NCI-H748 (cell line): ENCODE measurements around the gene SLC4A5.

ENCODE experiments used
- DNase-seq: peaks from one replicate; lab custom pipeline; 2025; ENCODE audit not compliant: unreplicated experiment; lab: John Stamatoyannopoulos, UW

SLC4A5 gene

DNA sequence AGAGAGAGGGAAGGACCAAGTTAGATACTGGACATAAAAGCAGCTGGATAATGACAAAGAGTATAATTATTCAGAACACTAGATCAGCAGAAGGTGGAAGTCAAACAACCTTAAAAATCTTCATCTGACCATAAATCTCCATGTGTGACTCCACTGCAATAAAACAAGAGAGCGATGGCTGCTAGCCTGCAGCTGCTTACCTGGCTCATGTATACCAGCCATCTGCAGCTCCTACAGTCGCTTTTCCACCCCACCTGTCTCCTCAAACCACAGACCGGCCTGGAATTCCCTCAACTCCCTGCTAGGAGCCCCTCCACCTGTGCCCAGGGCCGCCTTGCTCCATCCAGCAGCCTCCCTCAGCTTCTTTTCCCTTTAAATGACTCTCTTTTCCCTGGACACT is 64.5 kb downstream of the SLC4A5 start:
- DNase-seq = no peak

DNA sequence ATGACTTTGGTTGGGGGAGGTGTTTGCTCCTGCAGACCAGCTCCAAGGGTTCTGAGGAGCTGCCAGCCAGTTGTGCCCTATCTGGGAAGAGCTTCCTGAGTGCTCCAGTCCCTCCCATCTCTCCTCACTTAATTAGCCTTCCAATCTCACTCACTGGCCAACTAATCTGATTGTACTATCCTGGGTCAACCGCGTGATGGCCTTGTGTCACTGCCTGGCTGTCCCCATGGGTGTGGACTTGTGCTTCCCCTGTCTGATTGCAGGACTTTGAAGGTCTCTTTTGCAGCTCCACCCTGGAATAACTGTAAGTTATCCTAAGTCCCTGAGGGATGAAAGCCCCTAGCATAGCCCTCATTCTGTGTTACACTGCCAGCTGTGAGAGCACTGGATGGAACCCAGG is 65.0 kb downstream of the SLC4A5 start:
- DNase-seq = peak; percentile 4

DNA sequence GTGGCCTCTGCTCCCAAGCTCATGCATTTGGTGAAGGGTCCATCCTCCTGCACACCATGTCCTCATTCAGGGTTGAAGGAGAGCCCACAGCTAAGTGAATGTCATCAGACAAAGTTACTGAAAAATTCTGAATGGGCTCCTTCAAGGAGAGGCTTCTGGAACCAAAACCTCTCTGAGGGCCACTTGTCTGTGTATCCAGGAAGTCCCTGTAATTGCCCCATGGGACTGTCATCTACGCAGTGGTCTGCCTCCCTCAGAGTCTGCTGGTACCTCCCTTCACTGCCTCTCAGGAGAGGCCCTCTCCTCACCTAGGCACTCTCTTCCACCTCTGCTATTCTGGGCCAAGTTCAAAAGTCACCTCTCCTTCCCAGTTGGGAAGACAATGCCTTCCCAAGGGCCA is 68.0 kb downstream of the SLC4A5 start:
- no peak for DNase-seq

DNA sequence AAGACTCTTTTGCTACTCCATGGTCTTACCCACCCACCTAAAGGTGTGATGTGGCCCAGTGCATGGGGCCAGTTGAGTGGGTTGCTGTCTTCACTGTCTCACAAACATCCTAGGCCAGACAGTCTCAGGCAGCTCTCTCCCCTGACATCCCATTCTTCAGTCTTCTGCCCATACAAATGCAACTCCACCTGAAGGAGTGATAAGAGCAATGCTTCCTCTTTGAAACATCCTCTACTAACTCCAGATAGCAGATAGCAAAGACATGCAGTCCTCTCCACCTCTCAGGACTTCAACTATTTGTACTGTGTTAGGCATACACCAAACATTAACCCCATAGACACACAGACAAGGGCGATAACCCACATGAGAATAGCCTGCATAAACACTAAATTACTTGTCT is 73.5 kb downstream of the SLC4A5 start:
- DNase-seq = no peak

DNA sequence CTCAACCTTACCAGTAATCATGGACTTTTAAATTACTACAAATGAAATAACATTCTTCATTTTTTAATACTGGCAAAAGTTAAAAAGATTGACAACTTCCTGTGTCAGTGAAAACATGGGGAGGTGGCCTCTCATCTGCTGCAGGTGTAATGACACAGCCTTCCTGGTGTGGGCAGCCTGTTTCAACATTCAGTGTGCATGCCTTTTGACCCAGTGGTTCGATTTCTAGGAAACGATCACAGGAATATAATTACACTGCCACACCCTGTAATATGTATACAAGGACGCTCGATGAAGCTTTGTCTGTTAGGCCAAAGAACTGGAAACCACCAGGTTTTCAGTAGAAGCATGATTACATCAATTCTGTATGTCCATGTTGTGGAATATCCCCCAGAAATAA is 76.1 kb downstream of the SLC4A5 start:
- peak; percentile 89 for DNase-seq

DNA sequence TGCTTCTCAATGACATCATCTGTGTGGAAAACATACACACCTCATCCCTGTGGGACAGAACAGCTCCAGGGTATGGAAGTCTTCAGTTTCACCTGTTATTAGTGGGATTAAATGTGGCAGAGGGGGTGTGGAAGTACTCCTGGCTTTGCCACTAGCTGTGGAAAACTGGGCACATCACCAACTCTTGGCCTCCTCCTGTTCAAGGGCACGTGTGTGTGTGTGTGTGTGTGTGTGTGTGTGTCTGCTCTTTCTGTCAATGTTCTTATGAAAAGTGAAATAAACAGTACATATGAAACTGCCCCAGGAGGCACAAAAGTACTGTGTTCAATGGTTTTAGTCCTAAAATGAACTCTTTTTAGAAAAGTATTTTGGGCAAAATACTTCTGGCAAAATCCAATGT is 78.9 kb downstream of the SLC4A5 start:
- no peak for DNase-seq

DNA sequence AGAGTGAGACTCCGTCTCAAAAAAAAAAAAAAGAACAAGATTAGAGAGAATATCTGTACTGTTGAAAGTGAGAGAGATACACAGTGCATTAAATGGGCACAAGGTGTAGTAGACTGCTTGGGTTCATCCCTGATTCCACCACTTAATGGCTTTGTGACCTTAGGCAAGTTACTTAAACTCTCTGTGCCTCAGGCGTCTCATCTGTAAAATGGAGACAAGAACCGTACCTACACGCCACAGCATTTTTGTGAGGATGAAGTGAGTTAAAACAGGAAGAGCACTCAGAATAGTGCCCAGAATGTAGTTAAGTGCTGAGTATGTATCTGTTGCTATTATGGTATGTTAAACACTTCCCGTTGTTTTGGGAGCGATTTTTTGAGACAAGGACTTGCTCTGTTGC is 80.5 kb downstream of the SLC4A5 start:
- DNase-seq = no peak

DNA sequence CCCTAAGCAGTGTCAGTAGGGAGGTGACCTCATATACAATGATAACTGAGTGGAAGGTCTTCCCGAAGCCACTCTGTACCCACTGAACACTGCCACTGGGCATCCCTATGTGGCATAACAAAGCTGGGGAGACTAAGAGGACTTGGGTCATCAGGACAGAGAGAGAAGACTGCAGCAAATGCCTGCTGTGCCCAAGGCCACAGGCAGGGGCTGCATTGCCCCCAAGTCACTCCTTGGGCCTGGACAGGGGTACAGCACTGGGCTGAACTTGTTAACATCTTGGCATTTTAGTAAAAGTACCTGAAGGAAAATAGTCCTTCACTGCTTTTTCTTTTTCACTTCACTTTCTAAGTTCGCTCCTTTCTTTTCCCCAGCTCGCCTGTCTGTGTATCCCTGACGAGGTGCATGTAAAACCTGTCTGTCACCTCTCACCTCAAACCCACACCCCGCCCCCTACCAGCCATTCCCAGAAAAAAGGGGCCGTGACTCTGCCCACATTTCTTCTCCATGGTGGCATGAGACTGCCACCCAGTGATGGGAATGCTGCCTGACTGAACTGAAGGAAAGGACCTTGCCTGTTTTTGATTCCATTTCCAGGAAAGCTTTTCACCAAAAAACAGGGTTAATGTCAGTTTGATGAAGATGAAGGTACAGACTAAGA is 81.9 kb downstream of the SLC4A5 start:
- DNase-seq = peak; percentile 21

DNA sequence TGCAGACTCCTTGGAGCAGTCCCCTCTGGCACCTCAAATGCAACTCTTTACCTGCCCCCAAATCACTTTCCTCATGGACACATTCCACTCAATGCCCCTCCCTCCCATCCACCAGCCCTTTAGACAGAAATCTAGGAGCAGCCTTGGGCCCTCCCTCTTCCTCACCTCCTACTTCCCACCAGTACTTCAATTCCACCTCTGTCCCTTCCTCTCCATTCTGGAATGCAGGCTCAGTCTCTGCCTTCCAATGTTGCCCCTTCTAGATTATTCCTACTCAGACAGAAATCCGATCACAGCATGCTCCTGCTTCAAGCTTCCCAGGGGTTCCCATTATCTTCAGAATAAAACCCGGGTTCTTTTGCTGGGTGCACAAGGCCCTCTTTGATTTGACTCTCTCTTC is 82.7 kb downstream of the SLC4A5 start:
- no peak for DNase-seq

DNA sequence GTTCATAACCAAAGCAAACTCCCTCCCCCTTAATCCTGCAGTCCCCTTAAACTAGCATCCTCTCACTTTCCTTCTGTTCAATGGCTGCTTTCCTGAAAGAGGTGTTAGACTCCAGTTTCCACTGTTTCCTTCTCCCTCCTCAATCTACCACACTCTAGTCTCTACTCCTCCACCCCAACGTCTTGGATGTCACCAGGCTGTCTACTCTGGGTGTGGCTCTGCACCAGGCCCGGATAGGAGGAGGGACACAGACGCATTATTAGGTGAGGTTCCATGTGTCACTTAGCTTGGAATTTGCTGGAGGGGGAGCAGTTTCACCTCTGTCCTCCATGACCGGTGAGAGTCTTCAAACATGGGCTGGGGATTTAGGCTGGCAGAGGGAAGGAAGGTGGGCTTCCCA is 83.5 kb downstream of the SLC4A5 start:
- DNase-seq = no peak

DNA sequence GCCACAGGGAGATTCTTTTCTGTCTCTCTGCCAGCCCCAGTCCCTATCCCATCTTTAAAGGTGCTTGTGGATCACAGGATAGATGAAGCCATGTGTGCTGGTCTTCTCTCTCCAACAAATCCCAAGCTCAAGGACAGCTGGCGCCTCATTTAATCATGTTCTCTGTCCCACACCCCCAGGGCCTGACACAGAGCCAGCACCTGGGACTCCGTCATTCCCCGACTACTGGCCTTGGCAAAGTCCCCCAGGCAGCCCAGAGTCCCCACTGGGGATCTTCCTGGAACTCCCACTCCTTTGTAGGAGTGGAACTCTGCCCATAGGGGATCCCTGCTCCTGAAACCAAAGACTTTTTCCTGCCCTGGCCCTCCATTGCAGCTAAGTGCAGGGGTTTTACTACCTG is 84.0 kb downstream of the SLC4A5 start:
- no peak for DNase-seq

DNA sequence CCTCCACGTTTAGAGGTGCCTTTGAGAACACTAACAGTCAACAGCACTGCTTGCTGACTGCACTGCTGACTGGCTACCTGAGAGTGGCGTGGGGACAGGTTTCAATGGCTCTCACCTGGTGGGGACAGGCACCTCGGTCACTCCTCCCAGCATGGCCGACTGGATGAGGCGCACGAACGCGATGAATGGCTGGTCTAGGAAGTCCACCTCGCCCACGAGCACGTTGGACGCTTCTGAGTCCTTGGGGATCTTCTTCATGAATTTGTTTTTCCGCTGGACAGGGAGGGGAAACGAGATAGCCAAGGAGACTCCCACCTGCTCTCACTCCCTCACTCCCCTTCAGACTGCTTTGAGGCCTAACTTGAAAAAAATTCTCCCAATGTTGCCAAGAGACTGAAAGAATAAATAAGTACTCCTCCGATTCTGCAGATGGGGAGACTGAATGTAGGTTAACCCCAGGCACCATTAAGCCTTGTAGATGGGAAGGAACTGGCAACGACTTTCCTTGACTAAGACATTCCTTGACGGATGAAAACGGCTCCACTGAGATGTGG is 87.5 kb downstream of the SLC4A5 start:
- no peak for DNase-seq

DNA sequence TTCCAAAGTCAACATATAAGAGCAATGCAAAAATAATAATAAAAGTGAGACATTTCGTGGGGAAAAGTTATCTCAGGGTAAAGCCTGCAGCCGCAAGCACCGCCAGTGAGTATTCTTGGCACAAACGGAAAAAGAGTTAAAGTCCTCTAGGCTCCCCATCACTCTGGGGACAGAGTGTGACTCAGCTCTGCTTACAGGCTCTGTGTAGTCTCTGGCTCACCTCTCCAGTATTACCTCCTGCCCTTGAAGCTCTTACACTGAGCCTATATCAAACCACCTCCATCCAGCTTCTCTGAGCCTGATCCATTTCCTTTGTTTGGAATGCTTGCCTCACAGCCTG is 89.3 kb downstream of the SLC4A5 start:
- DNase-seq = no peak

DNA sequence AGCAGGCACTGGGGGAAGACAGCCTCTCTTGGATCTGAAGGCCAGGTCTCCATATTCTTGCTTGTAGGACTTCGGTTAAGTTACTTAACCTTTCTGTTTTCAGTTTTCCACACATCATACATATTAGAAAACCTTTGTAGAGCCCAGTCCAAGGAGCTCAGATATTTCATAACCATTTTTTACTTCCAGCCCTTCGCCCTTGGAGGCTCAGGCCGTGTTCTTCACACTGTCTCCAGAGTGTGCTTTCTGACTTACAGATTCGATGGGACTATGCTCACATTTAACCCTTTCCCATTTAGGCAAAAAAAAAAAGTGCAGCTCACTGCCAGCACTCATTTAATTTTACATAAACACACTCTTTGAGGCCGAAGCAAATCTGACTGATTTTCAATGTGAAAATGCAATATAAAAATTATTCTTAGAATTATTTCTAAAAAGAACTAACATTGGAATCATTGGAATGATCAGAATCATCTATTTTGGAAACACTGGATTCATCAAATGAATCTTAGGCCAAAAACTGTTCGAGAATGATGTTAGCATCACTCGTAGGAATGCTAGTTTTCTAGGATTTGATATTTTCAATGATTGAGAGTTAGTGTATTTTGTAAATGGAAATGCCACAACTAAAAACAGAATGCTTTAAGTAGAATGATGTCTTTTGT is 89.8 kb downstream of the SLC4A5 start:
- no peak for DNase-seq

DNA sequence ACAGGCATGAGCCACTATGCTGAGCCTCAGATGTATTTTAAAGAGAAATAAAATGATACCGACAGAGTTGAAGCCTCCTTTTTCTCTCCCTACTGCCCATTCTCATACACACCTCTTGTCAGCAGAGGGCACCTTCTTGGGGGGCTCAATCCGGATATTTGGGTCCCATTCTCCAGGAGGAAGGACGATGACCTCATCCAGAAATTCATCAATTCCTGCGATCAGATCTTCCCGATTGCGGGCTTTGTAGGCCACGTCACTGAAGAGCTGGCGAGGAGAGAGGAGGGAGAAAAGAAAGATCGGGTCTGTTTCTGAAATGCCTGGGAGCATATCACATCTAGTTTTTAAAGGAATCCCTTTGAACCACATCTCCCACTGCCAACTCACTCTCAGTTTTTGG is 90.4 kb downstream of the SLC4A5 start:
- DNase-seq = no peak

DNA sequence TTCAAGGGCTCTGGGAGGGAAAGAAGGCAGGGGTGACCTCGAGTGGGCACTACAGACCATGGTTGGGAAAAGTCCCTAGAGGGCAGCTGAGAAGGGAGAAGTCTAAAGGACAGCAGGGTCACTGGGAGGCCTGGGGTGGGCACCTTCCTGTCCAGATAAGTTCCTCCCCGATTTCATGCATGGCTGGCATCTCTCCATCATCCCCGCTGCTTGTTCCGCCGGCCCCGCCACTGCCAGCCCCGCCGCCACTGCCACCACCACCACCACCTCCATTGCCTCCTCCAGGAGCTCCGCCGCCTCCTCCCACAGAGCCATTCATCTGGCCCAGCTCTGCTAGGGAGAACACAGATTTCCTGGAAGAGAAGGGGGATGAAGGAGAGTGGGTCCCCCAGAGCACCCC is 91.2 kb downstream of the SLC4A5 start:
- no peak for DNase-seq

DNA sequence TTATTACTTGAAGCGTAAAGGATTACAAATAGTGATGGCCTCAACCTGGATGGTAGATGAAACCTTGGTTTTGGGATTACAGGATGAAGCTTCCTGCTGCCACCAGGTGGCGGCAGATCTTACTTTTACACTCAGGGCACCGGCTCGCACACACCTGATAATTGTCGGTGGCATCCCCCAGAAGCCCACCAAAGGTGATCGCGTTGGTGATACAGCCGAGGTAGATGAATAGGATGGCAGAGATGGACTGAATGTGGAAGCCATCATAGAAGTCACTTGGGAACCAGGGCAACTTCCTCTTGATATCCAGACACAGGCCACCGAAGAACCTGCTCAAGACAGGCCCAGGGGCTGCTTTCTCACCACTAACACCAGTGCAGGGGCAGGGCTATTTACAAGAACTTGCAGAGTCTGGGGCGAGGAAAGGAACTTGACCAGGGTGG is 93.0 kb downstream of the SLC4A5 start:
- peak; percentile 47 for DNase-seq

DNA sequence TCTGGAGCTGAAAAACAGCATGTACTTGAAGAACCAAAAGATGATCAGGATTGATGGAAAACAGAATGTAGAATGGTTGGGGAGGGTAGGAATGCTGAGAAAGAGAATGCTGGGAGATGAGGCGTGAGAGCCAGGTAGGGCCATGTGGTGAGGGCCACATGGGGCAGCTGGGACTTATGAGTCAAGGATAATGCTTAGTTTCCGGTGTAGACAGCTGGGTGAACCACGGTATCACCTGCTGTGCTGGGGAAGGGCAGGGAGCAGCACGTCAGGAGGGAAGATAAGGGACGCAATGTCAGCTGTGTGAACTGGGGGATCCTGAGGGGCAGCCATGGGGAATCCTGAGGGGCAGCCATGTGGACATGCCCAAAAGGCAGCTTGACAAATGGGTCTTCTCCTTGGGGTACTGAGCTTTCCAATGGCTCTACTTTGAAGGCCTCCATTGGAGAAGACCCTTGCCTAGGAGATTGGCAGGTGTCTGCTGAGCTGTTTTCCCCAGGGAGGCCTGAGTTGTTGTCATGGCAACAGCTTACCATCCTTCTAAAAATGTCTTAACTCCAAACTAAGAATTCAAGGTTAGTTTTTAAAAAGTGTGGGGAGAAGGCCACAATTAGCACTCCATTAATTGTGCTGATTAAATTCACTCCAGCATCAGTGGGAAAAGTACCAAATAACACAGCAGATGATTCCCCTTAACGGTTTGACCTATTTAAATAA is 93.7 kb downstream of the SLC4A5 start:
- DNase-seq = no peak

DNA sequence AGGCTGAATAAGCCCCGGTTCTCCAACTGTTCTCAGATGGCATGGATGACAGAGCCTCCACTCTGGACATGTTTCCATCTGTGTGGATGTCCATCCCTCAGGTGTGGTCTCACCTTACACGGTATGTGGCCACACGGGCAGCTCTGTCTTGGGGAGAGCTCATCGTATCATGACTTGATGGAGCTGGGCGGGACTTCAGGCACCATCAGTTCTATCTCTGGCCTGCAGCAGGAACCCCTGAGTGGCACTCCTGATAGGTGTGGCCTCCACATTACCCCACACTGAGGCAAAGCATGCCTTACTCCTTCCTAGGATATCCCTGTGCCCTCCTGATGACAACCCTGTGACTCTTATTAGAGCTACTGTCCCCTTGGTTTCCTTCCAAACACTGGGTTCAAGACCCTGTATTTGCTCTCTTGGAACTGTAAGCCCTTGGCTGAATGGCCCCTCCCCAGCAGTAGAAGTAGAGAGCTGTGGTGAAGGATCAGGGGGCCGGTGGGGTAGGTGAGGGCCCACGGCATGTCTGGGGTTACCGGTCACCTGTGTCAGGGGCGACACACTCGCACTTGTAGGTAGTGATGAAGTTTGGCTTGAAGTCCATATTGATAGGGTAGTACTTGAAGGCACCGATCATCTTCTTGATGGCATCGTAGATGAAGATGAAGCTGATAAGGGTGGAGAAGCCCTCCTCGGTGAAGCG is 96.6 kb downstream of the SLC4A5 start:
- DNase-seq = no peak

DNA sequence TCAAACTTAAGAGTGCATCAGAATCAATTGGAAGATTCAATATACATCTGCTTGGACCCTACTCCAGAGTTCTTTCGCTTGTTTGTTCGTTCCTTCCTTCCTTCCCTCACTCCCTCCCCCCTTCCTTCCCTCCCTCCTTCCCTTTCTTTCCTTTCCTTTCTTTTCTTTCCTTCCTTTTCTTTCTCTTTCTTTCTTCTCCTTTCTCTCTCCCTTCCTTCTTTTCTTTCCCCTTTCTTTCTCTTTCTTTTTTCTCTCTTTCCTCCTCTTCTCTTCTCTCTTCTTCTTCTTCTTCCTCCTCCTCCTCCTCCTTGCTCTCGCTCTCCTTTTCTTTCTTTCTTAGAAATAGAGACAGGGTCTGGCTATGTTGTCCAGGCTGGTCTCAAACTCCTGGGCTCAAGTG is 98.9 kb downstream of the SLC4A5 start:
- DNase-seq = no peak

DNA sequence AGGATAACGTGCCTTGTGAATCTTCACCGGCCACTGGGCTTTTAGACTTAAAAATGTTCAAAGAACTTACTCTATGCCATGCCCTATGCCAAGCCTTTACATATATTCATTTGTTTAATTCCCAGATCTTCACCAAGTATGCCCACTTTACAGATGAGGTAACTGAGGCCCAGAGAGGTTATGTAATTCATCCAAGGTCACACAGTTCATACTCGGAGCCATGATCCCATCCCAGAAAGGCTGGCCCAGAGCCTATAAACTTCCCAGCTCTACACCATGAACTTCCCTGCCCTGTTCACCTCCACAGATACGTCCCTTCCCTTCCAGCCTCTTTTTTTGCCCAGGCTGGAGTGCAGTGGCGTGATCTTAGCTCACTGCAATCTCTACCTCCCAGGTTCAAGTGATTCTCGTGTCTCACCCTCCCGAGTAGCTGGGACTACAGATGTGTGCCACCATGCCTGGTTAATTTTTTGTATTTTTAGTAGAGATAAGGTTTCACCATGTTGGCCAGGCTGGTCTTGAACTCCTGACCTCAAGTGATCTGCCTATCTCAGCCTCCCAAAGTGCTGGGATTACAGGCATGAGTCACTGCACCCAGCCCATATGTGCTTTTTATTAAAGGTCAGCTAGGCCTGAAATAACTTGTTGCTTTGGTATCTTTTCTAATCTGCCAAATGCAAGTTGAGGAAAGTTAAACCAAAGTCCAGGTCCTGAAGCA is 100.7 kb downstream of the SLC4A5 start:
- no peak for DNase-seq
